Hematopoietic multipotent progenitor cell treated with erythropoietin and hydrocortisone succinate and interleukin-3 and kit ligand, for 8 days (in vitro differentiated cells): ENCODE measurements around the gene CELF2.

ENCODE experiments used
- DNase-seq: peaks from one replicate; pipeline ENCODE4 v3.0.0-alpha.2; 2015

CELF2 gene

GRCh38 chr10:11159543-11160215 lies 142.0 kb downstream of the CELF2 start:
- no peak for DNase-seq

- DNase-seq: peak; percentile 57
These were observed 143.4 kb downstream of the CELF2 start for GRCh38 chr10:11161096-11161495.

DNA sequence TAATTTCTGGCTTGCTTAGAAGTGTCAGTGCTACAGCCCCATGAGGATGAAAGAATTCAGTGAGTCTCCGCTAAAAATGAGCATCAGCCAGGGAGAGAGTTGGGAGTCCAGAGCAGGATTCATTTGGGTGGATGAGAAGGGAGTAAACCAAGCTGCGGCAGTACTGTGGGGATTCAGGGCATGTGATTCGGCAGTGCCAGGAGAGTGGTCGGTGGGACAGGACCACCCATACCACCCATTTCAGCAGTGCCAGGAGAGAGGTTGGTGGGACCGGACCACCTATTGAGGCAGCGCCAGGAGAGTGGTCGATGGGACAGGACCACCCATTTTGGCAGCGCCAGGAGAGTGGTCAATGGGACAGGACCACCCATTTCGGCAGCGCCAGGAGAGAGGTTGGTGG lies 144.2 kb downstream of the CELF2 start:
- no peak for DNase-seq

DNA sequence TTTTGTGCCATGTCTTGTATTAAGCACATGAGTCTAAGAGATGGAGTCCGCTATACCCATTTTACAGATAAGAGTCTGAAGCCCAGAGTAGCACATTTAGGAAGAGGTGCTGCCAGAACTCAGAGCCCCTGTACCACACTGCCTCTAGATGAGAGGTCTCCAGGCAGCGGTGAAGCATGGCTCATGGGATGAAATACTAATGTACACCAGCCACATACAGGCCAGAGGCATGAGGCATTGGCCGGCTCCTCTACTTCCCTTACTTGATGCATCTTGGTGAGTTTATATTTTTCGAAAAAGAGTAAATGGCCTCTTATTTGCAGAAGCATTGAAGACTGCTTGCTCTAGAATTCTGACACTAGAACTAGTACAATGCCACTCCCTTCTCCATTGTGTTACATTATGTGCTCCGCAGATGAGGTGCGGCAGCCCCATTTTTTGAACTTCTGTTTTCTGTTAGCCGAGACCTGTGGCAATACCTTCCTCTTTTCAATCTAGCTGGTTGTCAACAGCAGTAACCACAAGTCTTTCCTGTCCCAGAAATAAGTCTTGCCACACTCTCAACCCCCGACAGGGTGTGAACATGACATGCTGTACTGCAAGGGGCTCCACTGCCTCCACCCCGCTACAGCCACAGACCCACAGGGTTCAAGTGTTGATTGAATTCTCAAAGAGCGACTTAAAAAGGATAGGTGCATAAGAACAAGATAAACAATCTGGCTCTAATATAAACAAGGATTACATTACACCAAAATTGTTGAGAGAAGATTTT lies 145.3 kb downstream of the CELF2 start:
- peak; percentile 78 for DNase-seq

GRCh38 chr10:11163780-11164550 lies 146.3 kb downstream of the CELF2 start:
- no peak for DNase-seq

- no peak for DNase-seq
These were observed 146.8 kb downstream of the CELF2 start for GRCh38 chr10:11164551-11164802.

DNA sequence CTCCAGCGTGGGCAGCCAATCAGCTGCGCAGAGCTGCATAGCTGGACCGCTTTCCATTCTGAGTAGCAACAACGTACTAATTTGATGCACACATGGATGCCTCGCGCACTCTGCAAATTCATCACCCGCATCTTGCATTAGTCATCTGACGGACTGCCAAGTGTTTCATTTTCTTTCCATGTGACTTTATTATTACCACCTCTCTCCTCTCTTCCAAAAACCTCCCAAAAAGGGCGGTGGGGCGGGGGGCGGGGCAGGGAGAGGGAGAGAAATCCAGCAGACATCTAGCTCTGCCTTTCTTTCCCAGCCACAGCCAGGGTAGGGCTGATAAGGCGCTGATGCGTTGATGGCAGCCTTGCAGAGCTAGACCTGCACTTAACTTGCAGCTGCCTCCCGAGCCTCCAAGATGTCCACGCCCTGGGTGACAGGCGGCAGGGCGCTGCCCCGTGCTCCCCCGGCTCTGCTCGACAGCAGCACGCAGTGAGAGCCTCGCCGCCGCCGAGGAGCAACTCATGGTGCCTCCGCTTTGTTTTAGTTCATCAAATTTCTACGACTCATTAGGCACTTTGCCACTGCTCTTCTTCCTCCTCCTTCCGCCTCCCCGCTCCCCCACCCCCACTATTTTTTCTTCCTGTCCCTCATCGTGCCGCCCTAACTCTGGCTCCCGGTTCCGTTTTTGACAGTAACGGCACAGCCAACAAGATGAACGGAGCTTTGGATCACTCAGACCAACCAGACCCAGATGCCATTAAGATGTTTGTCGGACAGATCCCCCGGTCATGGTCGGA lies 147.3 kb downstream of the CELF2 start:
- peak; percentile 89 for DNase-seq

DNA sequence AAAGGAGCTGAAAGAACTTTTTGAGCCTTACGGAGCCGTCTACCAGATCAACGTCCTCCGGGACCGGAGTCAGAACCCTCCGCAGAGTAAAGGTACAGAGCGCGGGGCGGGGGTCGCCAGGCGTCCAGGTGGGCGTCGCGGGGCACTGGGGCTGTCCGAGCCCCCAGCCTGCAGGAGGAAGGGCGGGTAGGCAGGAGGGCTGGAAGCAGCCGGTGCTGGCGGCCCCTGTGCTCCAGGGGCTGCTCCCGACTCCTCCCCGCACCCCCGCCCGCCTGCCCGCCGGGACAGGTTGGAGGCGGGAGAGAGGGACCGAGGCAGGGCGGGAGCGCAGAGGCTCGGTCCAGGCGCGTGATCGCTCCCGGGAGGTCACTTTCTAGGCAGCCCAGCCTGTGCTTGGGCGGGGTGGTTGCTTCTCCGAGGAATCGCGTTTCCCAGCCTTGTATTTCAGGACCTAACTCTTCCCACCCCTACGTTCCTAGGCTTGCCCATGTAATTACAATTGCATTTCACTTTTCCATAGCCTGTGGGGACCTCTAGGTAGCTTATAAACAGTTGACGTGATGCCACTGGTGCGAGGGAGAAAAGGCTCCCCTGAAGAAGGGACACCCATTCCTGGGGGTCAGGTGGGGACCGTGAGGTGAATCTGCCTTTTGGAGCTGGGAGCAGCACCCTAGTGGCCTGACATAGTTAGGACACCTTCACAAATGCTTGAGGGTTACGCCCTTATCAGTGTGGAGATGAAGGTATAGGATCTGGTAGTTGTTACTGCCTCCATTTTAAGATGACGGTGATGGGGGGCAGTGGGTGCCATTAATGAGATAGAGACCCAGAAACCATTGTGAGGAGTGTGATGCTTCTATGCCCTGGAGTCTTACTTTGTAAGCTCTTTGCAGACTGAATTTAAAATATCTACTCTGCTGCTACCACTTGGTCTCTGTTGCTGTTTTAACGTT lies 148.2 kb downstream of the CELF2 start:
- peak; percentile 86 for DNase-seq

- DNase-seq: no peak
These were observed 148.9 kb downstream of the CELF2 start for GRCh38 chr10:11166550-11166949.

DNA sequence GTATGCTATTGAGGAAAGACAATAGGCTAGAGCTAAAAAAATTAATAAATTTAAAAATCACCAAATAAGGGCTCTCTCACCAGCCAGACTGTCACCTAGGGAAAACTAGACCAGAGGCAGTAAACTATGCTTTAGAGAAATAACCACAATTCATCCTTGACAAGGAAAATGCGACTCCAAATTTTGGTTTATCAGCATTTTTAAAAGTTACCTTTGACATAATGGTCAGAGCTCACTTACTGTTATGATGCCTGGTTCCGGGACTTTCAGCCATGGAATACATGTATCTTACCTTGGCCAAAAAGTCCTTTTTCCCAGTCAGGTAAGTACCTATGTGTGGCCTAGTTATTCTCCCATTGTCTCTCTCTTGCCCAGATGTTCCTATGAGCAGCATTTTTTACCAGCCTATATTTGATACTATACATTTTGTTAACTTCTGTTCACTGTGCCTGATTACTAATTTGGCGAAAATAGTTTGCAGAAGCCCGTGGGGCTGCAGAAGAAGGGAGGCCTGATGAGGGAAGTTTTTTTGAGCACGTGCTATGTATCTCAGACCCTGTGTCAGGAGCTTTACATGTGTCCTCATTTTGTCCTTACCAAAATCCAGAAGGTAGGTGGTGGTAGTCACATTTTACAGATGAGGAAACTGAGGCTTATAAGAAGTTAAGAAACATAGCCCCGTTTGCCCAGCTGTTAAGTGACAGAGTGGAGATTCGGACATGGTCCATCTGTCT lies 149.7 kb downstream of the CELF2 start:
- DNase-seq: no peak

- DNase-seq: no peak
These were observed 150.9 kb downstream of the CELF2 start for GRCh38 chr10:11168423-11169090.

DNA sequence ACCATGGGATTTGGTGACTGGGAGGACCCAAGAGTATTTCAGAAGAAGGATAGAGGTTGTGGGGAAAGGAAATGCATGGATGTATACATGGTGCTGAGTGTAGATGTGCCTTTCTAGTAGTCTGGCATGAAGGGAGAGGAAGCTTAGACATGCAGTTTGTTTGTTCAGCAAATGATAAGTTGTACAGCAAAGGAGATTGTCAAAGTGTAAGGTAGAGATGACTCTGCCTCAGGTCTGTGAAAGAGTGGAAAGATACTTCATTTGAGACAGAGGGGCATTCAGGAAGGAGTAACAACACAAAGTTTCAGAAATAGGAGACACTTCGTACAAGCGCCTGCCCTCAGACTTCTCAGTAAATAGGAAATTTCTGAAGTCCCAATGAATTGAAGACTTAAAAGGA lies 152.3 kb downstream of the CELF2 start:
- no peak for DNase-seq

GRCh38 chr10:11170574-11170973 lies 152.9 kb downstream of the CELF2 start:
- no peak for DNase-seq

DNA sequence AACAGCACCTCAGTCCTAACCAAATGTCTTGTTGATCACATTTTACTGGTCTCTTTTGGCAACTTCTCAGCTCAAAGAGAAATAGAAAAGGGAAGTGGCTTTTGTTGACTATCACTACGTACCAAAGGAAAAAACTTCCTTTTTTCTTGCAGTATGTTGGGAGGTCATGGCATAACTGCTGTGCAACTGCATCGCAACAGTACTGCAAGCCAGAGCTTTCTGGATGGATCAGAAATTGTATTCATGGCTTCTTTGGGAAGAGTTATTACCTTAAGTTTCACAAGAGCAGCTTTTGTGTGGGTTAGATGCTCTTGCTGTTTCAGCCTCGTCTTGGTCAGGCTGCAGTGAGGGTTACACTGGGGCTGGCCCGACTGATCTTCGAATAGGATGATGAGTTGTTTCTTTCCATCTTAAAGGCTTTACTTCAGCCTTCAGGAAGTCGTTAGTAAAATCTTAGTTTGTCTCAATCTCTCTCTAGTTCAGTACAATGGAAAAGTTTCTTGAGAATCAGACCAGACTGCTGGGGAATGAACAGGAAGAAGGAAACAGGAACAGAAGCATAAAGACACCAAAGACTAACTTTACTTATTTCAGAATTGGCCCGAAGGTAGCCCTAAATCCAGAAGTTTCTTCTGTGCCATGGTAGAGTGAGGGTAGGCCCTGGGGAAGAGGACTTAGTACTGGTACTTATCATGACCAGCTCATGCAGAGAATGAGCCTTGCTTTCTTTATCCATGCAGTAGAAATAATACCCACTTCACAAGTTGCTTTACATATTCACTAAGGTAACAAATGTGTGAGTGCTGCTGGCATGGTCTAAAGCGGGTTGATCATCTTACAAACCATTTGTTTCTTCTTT lies 153.6 kb downstream of the CELF2 start:
- no peak for DNase-seq

DNA sequence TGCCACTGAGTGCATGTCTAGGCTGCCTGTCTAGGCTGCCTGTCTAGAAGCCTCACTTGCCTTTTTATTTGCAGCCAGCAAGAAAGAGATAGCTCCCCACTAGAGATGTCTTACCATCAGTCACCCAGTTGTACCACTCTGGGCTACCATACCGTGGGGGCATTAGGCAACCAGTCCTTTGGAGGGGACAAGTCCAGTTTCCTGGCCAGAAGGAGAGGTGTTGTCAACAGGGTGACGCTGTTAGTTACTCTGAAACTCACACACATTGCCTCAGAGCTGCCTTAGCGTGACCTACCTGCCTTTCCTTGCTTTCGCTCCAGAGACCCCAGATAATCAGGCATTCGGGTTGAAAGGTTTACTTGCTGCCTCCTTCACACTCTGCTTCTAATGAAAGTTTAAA lies 155.4 kb downstream of the CELF2 start:
- DNase-seq: no peak

DNA sequence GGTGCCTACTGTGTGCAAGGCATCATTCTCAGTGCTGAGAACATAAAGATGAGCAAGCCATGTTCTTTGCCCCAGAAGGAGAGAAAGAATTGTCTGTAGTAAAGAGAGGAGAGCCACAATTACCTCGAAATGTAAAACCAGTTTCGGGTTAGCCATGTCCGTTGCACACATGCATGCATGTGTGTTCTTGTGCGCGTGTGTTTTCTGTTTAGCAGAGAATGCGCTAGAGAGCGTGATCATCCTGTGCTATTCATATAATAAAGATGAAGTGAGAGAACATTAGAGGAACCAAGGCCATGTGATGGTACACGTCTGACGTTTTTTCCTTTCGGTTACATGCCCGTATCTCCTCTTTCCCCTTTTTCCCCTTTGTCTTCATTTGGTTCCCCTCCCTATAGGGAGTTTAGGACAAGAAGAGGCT lies 158.2 kb downstream of the CELF2 start:
- DNase-seq: no peak

GRCh38 chr10:11176746-11177145 lies 159.1 kb downstream of the CELF2 start:
- DNase-seq: no peak

DNA sequence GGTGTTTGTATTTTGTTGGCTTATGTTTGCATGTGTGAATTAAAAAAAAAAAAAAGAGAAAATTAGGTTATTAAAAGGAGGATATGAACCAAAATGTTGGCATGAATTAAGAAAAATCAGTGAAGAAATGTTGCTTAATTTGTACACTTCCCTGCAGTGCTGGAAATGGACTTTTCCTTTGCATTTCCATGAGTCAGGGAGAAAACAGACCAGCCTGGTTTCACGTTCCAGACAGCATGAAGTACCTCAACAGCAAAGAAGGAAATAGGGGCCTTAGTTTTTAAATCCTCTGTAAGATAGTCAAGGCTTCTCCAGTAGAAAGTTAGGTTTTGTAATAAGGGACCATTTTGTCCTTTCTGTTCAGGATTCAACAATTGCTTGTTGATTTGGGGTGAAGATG lies 159.7 kb downstream of the CELF2 start:
- DNase-seq: no peak

- no peak for DNase-seq
These were observed 160.3 kb downstream of the CELF2 start for GRCh38 chr10:11177926-11178471.
